ENCODE measurements around the gene ACSS3.

The ACSS3 gene

DNA sequence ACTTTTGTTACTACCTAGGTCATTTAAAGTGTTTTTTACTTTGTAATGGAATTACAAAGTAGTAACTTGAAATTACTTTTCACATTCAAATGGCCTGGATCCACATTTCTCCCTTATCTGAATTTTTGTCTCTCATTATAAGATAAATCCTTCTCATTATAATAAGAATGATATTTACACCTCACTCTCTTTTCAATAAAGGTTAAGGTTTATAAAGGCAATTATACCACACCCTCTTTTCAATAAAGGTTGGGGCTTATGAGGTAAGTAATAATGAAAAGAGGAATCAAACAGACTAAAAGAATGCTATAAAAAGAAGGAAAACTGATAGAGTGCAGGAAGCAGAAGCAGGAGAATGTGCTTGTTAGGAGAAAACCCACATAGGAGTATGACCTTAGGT is 210.8 kb downstream of the ACSS3 start:
- H3K9me3 ChIP-seq: no peaks in the 10 kb centered on the region
- in situ Hi-C loops (cut with MboI; ENCODE audit: low sequenced_read_pairs): no loop called here
- DNase-seq (ENCODE audit: low spot score in 2 of 2): peak in 1 of 2 experiments; percentile 91
- no peak overlapping the region for H3K4me3 ChIP-seq
- no peaks in the 10 kb centered on the region for H3K27me3 ChIP-seq (ENCODE audit: low read depth)
- H3K4me1 ChIP-seq: peaks cover 15% of the 10 kb centered on the region
- no peaks in the 10 kb centered on the region for H3K36me3 ChIP-seq (replicated peaks)

DNA sequence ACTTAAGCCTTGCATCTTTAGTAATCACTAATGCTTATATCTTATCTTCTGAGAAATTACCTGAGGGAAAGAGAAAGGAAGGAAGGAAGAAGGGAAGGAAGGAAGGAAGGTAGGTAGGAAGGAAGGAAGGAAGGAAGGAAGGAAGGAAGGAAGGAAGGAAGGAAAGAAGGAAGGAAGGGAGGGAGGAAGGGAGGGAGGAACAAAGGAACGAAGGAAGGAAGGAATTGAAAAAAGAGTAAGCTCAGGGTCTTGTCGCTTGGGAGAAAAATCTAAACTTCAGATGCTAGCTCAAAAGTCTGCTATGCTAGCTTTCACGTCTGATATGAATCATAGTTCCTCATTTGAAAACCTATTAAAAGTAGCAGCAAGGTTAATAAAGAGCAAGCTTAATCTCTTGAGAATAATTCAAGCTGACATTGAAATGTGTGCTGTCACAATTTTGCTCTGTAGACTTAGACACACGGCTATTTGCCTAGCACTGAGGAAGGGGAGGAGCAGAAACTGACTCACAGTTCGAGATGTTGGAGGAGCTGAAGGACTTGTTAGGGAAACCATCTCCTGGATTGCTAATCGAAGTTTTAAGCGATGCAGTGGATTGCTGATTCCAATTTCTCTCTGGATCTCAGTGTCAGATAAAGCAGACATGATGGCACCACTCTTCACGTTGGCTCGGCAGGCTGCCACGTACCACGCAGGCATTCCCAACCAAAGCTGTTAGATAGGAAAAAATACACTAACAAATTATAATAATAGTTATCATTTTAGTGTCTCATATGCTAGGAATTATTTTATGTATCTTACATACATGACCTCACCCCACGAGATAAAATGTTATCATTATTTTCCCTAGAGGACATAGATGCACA is 216.7 kb downstream of the ACSS3 start:
- Histone ChIP-seq H3K9me3 (no peaks in the 10 kb centered on the region), H3K36me3 (replicated peaks) (no peaks in the 10 kb centered on the region), H3K4me1 (peaks cover under 1% of the 10 kb centered on the region; the same call in 1 of the 2 replicates), H3K4me3 (no peak overlapping the region), H3K27me3 (ENCODE audit: low read depth) (no peaks in the 10 kb centered on the region)
- in situ Hi-C loops (cut with MboI; ENCODE audit: low sequenced_read_pairs): no loop called here
- DNase-seq (ENCODE audit: low spot score in 2 of 2): no peak

DNA sequence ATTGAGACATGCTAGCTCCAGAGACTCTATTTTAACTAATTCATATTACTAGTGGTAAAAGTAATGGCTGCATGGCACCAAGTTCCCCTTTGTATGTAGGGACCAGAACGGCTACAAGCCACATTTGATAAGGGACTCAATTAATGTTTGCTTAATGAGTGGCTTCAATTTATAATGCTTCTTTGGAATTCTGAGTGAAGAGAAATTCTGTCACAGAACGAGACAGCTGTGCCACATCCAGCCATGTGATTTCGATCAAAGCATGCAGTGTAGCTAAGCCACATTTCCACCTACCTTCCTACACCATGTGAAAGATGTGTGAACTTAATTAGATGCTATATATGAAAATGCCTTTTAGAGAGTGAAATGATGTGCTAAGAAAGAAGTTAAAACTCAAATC is 217.4 kb downstream of the ACSS3 start:
- DNase-seq (ENCODE audit: low spot score in 2 of 2): no peak
- H3K9me3 ChIP-seq: no peaks in the 10 kb centered on the region
- in situ Hi-C loops (cut with MboI; ENCODE audit: low sequenced_read_pairs): no loop called here
- H3K4me1 ChIP-seq: no peaks in the 10 kb centered on the region
- H3K36me3 ChIP-seq (replicated peaks): no peaks in the 10 kb centered on the region
- no peaks in the 10 kb centered on the region for H3K27me3 ChIP-seq (ENCODE audit: low read depth)
- H3K4me3 ChIP-seq: no peak overlapping the region

- no peaks in the 10 kb centered on the region for H3K4me1 ChIP-seq
- no peak for DNase-seq (ENCODE audit: low spot score in 2 of 2)
- H3K27me3 ChIP-seq (ENCODE audit: low read depth): no peaks in the 10 kb centered on the region; the same call in 1 of the 2 replicates
- no peaks in the 10 kb centered on the region for H3K36me3 ChIP-seq (replicated peaks)
- no peak overlapping the region for H3K4me3 ChIP-seq
- H3K9me3 ChIP-seq: no peaks in the 10 kb centered on the region
- in situ Hi-C loops (cut with MboI; ENCODE audit: low sequenced_read_pairs): no loop called here
Observed at GRCh38 chr12:81296556-81297305, 218.9 kb downstream of the ACSS3 start.

DNA sequence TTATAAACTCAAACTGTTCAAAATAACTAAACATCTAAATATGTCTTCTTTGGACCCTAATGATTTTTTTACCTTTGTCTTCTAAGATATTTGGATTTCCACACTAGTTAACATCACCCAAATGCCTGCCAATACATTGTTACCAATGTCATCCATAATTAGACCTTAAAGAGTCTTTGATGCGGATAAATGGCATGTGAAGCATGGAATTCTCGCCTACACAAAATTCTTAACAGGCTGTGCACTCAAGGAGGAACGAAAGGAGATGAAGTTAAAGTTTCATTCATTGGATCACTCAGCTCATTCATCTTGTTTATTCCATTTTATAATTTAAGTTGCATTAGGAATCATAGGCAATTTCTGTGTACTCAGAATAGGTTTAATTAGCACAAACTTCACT is 219.7 kb downstream of the ACSS3 start:
- Histone ChIP-seq H3K4me3 (no peak overlapping the region), H3K4me1 (no peaks in the 10 kb centered on the region), H3K27me3 (ENCODE audit: low read depth) (no peaks in the 10 kb centered on the region; the same call in 1 of the 2 replicates), H3K9me3 (no peaks in the 10 kb centered on the region), H3K36me3 (replicated peaks) (no peaks in the 10 kb centered on the region)
- in situ Hi-C loops (cut with MboI; ENCODE audit: low sequenced_read_pairs): no loop called here
- no peak for DNase-seq (ENCODE audit: low spot score in 2 of 2)

- no peak for DNase-seq (ENCODE audit: low spot score in 2 of 2)
- Histone ChIP-seq H3K9me3 (no peaks in the 10 kb centered on the region), H3K36me3 (replicated peaks) (no peaks in the 10 kb centered on the region), H3K4me1 (no peaks in the 10 kb centered on the region), H3K27me3 (ENCODE audit: low read depth) (no peaks in the 10 kb centered on the region; the same call in 1 of the 2 replicates), H3K4me3 (no peak overlapping the region)
- in situ Hi-C loops (cut with MboI; ENCODE audit: low sequenced_read_pairs): no loop called here
Observed at GRCh38 chr12:81300454-81300853, 222.6 kb downstream of the ACSS3 start.

GRCh38 chr12:81303935-81304334 is 226.1 kb downstream of the ACSS3 start:
- H3K9me3 ChIP-seq: no peaks in the 10 kb centered on the region
- no peaks in the 10 kb centered on the region for H3K36me3 ChIP-seq (replicated peaks)
- H3K4me3 ChIP-seq: no peak overlapping the region
- H3K4me1 ChIP-seq: no peaks in the 10 kb centered on the region
- in situ Hi-C loops (cut with MboI; ENCODE audit: low sequenced_read_pairs): no loop called here
- DNase-seq (ENCODE audit: low spot score in 2 of 2): no peak
- H3K27me3 ChIP-seq (ENCODE audit: low read depth): no peaks in the 10 kb centered on the region; the same call in 1 of the 2 replicates
